Peyer's patch (tissue), 4 donors: ENCODE results near the gene PDPN.

Experiments used
- CTCF ChIP-seq, 6 experiments: fragments of 450-650 bp in 4 of 6; fragments of 200-600 bp in 2 of 6; sonication (generic) in 1 of 6; IDR thresholded peaks; one replicate each; pipeline ENCODE4 v1.5.1; 2017 to 2019; ENCODE audit warnings: antibody characterized with exemption in 6 of 6, mild to moderate bottlenecking in 3 of 6, moderate library complexity in 1 of 6
- POLR2A ChIP-seq, 2 donors: fragments of 450-650 bp; IDR thresholded peaks; one replicate each; pipeline ENCODE4 v1.5.1; 2017; ENCODE audit warnings: antibody characterized with exemption in 2 of 2, mild to moderate bottlenecking in 2 of 2, moderate library complexity in 2 of 2

GRCh38 chr1:13583966-13584791 lies 547 bp downstream of the PDPN start:
- TF ChIP-seq CTCF (IDR thresholded peaks at IDR 0.05) (no peak), POLR2A (IDR thresholded peaks at IDR 0.05) (no peak)
